ENCODE data around the gene AFF1. TPM values are rescaled to one million over a fixed set of nuclear protein-coding genes. Genes with fewer than 3 reads are reported as not detected.

AFF1 gene
- total RNA-seq, 2 donors from 2014 or later: 42.8 to 57.0 TPM

- no peak for ATAC-seq
- no peaks in the 10 kb centered on the region for H3K36me3 ChIP-seq (replicated peaks in 1 of 2; ENCODE audit: insufficient read depth in 1 of 2, low read depth in 2 of 2)
- no peaks in the 10 kb centered on the region for H3K9me3 ChIP-seq
- H3K27me3 ChIP-seq: no peaks in the 10 kb centered on the region
- TF ChIP-seq CTCF (IDR thresholded peaks at IDR 0.05): no peak
- TF ChIP-seq POLR2A (IDR thresholded peaks at IDR 0.05): no peak
- peaks cover 77% of the 10 kb centered on the region for H3K4me1 ChIP-seq
- 70 to 82% methylated on average over 1 of the region's 1 CpG for WGBS, 2 donors
- H3K4me3 ChIP-seq: no peak overlapping the region
- intact Hi-C loops (cut with DNase I): no loop called here
- H3K27ac ChIP-seq: peak overlapping the region in 1 of 4 donors; percentile 0
- DNase-seq: no peak
Measured at GRCh38 chr4:87024201-87024600, 89.4 kb downstream of the AFF1 start.

GRCh38 chr4:87025023-87025613 lies 90.3 kb downstream of the AFF1 start:
- Histone ChIP-seq H3K9me3 (no peaks in the 10 kb centered on the region), H3K27ac (peak overlapping the region in 3 of 4 donors; percentile 11 to 41 (median 12)), H3K4me3 (no peak overlapping the region), H3K4me1 (peaks cover 80% of the 10 kb centered on the region), H3K36me3 (replicated peaks in 1 of 2; ENCODE audit: insufficient read depth in 1 of 2, low read depth in 2 of 2) (no peaks in the 10 kb centered on the region), H3K27me3 (no peaks in the 10 kb centered on the region)
- ATAC-seq (peak; percentile 29), DNase-seq (no peak)
- no peak for TF ChIP-seq CTCF (IDR thresholded peaks at IDR 0.05)
- no peak for TF ChIP-seq POLR2A (IDR thresholded peaks at IDR 0.05)
- 34 to 47% methylated on average over 5 of the region's 5 CpGs for WGBS, 2 donors
- intact Hi-C loops (cut with DNase I): no loop called here

- peak overlapping the region in 3 of 4 donors; percentile 11 to 41 (median 12) for H3K27ac ChIP-seq
- H3K27me3 ChIP-seq: no peaks in the 10 kb centered on the region
- TF ChIP-seq CTCF (IDR thresholded peaks at IDR 0.05) (no peak), POLR2A (IDR thresholded peaks at IDR 0.05) (no peak)
- 56 to 84% methylated on average over 6 of the region's 6 CpGs for WGBS, 2 donors
- DNase-seq: no peak
- no peak overlapping the region for H3K4me3 ChIP-seq
- no peak for ATAC-seq
- H3K4me1 ChIP-seq: peaks cover 80% of the 10 kb centered on the region
- intact Hi-C loops (cut with DNase I): no loop called here
- no peaks in the 10 kb centered on the region for H3K9me3 ChIP-seq
- H3K36me3 ChIP-seq (replicated peaks in 1 of 2; ENCODE audit: insufficient read depth in 1 of 2, low read depth in 2 of 2): no peaks in the 10 kb centered on the region
Measured at GRCh38 chr4:87025614-87026041, 90.8 kb downstream of the AFF1 start.

GRCh38 chr4:87026800-87027495 lies 92.1 kb downstream of the AFF1 start:
- 57 to 74% methylated on average over 4 of the region's 4 CpGs for WGBS, 2 donors
- intact Hi-C loops (cut with DNase I): no loop called here
- ATAC-seq: no peak
- no peak overlapping the region for H3K4me3 ChIP-seq
- TF ChIP-seq POLR2A (IDR thresholded peaks at IDR 0.05) (no peak), CTCF (IDR thresholded peaks at IDR 0.05) (no peak)
- peak overlapping the region in 2 of 4 donors; percentile 27 to 50 for H3K27ac ChIP-seq
- H3K4me1 ChIP-seq: peaks cover 89% of the 10 kb centered on the region
- no peaks in the 10 kb centered on the region for H3K27me3 ChIP-seq
- H3K9me3 ChIP-seq: no peaks in the 10 kb centered on the region
- H3K36me3 ChIP-seq (replicated peaks in 1 of 2; ENCODE audit: insufficient read depth in 1 of 2, low read depth in 2 of 2): no peaks in the 10 kb centered on the region
- DNase-seq: no peak
